NCI-H2227 (cell line): ENCODE data around the gene CDK11B.
"Not testable (repeated sequence)": the region's sequence is repeated elsewhere in the genome, so short reads cannot be mapped to it uniquely, and the experiment has no call there.

ENCODE experiments used
- DNase-seq: peaks from one replicate; lab custom pipeline; 2025; ENCODE audit not compliant: unreplicated experiment; lab: John Stamatoyannopoulos, UW

CDK11B gene

DNA sequence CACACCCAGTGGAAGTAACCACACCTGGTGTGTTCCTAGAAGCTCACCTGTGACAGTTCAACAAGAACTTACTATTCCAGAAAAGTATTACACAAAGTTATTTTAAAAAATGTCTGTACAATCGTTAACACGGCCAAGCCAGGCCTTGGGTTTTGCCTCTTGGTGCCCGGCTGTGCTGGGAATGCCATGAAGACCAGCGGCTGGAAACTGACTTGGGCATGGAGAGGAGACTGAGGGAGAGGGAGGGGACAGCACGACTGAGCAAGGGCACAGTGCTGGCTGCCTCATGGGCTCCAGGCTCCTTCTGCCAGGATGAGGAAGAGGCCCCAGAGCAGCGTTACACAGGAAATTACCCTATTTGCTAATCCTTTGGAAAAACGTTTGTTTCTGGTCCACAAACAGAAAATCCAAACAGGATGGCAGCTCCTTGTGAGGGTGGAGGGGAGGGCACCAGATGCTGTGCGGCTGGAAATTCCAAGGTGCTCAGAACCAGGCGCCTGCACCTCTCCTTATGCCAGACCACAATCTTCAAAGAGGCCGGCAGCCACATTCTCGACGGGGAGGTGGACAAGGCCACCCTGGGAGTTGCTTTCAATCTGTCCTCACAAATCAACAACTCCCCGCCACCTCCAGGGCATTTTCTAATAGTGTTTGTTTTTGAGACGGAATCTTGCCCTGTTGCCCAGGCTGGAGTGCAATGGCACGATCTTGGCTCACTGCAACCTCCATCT is 4.2 kb upstream of the CDK11B start:
- DNase-seq, result not testable (repeated sequence)

GRCh38 chr1:1662392-1662791 is 3.6 kb upstream of the CDK11B start:
- not testable (repeated sequence) for DNase-seq

DNA sequence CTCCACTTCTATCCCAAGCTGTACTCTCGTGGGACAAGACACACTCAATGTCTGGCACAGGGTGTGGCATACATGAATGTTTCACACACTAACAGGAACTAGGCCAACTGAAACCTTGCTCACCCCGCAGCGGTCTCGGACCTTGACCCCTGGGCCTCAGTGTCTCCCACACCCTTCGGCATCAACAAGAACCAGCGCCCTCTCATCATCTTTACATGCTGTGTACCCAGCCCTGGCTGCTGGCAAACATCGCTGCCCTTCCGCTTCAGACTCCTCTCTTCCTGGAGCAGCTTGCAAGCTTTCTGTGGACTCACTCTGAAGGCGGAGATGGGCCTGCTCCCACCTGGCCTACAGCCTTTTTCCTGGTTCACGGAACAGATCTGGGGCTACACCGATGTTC is 10.5 kb downstream of the CDK11B start:
- not testable (repeated sequence) for DNase-seq

DNA sequence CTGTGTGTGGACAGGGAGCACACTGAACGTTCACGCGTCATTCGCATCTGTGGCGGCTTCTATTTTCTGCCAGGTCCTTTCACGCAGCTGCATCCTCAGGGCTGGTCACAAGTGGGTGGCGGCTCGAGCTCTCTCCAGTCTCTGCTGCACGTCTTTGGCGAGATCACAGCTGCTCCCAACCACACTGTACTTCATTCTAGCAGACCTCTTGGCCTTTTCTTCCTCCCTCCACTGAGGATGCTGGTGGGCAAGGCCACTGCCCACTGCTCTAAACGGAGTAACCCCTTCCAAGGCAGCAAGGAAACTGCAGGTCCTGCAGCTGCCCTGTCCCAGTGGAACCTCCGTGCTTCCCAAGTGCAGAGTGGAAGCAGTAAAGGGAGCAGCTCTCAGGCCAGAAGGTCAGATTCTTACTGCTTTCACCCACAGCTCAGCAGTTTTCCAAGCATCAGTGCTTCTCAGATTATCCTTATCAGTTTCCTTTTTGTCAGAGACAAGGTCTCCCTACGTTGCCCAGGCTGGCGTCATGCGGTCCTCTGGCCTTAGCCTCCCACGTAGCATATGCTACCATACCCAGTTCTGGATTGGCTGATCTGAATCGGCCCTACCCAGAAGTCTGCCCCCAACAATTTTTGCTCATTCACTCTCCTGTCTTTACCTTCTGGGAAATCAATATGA is 11.1 kb downstream of the CDK11B start:
- not testable (repeated sequence) for DNase-seq

DNA sequence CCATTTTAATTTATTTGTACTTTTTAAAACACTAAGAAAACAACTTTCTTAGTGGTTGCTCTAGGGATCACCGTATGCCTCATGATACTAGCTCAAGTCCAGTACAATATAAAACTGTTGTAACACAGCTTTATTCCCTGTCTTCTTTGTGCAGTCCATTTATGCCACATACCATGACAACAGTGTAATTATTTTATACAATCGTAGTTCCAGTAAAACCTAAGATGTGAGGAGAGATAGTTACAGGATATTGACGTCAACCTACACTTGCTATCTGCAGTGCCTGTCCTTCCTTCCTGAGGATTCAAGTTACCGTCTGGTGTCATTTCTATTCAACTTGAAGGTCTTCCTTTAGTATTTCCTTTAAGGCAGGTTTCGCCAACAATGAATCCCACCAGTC is 12.5 kb downstream of the CDK11B start:
- not testable (repeated sequence) for DNase-seq

GRCh38 chr1:1640711-1641461 is 17.9 kb downstream of the CDK11B start:
- DNase-seq, result not testable (repeated sequence)

DNA sequence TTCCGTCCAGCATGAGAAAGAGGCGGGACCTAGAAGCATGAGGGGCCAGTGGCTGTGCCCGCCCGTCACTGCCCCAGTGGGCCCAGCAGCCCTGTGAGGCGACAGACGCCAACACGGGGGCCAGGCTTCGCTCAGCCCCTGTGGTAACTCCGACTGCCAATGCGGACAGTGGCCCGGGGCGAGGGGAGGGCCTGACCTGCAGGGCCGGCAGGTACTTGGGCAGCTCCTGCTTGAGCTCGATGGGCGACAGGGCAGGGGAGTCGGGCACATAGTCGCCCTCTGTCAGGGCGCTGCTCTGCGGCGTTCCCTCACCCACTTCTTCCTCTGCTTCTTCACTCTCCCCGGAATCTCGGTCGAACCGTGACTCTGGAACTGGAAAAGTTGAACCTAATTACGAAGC is 18.7 kb downstream of the CDK11B start:
- DNase-seq, result not testable (repeated sequence)

DNA sequence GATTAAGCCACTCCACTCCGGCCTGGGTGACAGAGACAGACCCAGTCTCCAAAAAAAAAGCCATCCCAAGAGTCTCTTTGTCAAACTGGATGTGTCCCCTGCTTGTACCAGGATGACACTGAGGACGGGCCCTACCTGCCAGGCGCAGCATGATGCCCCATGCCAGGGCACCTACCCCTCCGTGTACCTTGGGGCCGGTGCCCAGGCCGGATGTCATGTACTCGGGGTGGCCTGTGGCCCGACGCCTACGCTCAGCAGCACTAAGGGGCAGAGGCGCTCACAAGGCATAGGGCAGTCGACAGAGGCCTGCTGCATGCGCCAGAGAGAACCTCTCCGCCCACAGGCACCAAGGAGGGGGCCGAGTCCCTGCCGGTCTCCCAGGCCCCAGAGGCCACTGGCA is 19.4 kb downstream of the CDK11B start:
- not testable (repeated sequence) for DNase-seq

DNA sequence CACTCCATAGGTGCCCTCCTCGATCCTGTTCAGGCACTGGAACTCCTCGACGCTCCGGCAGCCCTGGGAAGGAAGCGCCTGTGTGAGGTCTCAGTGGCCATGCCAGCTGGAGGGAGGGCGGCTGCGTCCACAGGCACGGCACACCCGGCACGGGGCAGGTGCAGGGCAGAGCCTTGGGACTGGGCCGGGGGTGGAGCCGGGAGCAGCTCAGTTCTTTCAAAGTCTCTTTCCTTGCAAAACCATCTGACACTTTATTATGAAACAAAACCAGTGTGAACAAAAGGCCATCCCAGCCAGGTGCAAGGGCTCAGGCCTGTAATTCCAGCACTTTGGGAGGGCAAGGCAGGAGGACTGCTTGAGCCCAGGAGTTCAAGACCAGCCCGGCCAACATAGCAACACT is 20.3 kb downstream of the CDK11B start:
- DNase-seq, result not testable (repeated sequence)

DNA sequence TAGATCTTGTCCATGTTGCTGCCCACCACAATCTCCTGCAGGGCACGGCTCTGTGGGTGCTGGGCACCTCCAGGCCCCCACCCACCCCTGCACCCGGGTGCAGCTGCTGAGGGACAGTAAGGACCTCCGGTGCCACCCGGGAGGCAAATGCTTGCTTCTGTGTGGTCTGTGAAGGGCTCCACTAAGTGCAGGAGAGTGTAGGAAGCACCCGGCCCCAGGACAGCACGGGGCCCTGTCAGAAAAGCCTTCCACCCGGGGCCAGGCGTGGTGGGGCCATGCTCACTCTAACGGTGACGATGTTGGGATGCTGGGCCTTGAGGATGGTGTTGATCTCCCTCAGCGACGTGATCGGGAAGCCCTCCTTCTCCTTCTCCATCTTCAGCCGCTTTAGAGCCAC is 21.3 kb downstream of the CDK11B start:
- DNase-seq, result not testable (repeated sequence)

DNA sequence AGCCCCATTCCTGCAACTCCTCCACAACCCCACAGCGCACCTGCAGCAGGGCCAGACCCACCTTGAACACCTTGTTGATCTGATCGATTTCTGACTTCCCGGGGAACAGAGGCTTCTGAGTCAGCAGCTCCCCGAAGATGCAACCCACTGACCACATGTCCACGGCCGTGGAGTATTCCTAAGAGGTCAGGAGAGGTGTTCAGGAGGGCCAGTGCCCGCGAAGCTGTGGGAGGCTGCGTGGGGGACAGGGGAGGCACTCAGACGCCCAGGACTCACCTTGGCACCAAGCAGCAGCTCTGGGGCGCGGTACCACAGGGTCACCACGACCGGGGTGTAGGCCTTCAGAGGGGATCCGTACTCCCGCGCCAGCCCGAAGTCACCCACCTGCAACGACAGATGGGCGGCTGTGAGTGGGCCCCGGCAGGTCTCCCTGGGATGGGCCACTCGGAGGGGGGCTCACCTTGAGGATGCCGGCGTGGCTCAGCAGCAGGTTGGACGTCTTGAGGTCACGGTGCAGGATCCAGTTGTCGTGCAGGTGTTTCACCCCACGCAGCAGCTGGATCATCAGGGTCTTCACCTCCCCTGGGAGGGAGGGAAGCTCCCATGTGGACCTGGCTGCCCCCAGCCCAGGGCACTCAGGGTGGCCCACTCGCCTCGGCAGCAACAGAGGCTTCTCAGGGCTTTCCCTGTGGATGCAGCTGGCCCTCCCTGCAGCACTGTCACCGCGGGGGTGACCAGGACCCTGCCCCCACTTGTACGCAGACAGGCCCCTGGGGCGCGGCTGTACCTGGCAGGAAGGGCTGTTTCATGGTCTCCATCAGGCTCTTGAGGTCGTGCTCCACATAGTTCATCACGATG is 22.0 kb downstream of the CDK11B start:
- DNase-seq, result not testable (repeated sequence)

GRCh38 chr1:1634613-1635012 is 24.2 kb downstream of the CDK11B start:
- not testable (repeated sequence) for DNase-seq

- not testable (repeated sequence) for DNase-seq
These were observed 25.4 kb downstream of the CDK11B start for GRCh38 chr1:1633409-1633808.

- DNase-seq, result no peak
These were observed 26.9 kb downstream of the CDK11B start, which contains the start of gene MMP23B for GRCh38 chr1:1631782-1632420. MMP23B (plus strand) TSS chr1:1632173; CDS start chr1:1632219, 46 bp downstream.

DNA sequence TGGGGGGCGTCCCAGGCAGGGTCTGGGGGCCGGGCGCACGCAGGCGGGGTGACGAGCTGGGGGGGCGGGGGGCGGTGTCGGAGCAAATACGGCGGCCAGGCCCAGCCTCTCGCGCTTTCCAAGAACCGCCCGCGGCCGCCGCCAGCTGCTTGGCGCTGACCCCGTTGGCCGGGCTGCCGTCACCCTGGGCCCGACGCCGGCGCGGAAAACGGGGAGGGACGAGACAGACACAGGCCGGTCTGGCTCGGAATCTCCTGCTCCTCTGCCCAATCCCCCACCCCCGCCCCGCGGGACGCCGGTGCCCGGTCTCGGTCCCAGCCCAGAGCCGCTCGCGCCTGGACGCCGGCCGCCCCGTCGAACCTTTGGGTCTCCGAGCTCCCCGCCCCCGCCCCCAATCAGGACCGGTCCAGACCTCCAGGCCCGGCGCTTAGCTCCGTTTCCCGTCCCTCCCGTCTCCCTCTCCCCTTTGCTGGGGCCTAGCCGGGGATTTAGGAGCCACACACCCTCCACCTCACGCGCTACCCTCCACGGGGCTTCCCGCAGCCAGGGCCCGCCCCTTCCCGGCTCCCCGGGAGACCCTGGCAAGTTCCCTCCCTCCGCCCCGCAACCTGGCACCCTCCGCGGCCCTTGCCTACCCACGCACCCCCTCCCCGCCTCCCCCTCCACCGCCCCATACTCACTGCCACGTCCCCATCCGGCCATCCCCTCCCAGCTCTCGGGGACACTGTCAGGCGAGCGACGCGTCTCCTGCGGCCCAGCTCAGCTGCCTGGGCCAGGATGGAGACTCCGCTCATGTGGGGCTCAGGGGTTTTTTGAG is 27.6 kb downstream of the CDK11B start:
- DNase-seq, result no peak

DNA sequence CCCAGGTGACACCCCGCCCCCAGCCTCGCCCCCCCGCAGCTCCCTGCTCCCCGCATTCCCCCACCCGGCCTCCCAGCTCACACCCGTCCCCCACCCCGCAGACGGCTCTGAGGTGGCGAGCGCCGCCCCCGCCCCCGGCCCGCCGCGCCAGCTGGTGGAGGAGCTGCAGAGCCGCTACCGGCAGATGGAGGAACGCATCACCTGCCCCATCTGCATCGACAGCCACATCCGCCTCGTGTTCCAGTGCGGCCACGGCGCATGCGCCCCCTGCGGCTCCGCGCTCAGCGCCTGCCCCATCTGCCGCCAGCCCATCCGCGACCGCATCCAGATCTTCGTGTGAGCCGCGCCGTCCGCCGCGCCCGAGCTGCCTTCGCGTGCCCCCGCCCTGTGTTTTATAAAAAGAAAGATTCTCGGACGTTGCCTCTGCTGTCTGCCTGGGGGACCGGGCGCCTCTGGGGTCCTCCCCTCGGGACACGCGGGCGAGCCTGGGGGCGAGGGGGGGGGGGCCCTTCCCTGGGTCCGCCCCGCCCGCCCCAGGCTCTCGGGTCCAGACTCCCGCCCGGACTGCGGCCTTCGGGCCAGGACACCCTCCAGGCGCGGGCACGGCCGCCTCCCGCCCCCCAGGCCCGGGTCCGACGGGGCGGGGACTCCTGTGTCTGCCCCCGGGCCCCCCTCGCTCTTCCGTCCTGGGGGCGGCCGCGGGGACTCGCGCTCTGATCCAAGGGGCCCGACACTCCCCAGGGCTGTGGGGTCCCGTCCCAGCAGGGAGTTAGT is 28.4 kb downstream of the CDK11B start:
- no peak for DNase-seq

DNA sequence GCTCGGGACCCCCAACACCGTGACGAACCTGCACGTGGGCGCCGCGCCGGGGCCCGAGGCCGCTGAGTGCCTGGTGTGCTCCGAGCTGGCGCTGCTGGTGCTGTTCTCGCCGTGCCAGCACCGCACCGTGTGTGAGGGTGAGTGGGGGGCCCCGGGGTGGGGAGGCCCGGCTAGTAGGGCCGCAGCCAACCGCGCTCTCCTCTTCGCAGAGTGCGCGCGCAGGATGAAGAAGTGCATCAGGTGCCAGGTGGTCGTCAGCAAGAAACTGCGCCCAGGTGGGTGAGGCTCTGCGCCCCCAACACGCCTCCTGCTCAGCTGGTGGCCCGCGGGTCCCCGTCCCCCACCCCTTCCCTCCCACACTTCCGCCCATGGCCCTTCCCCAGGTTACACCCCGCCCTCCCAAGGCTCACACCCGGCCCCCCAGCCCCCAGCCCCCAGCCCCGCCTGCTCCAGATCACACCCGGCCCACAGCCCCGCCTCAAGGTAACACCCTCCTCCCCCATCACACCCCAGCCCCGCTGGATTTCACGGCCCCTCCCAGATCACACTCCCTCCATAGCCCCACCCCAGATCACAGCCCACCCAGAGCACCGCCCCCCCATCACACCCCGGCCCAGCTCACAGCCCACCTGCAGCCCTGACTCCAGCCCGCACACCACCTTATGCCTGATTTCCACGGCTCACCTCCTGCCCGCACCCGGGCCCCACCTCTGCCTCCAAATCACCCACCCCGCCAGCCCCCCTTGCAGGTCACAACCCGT is 29.2 kb downstream of the CDK11B start:
- no peak for DNase-seq
